Measurements from ENCODE around the gene ICE1. TPM values are rescaled to one million over a fixed set of nuclear protein-coding genes. Genes with fewer than 3 reads are reported as not detected.

Gene ICE1
- total and polyA plus RNA-seq, 10 donors: 4.9 to 42.7 (median 31.3) TPM

DNA sequence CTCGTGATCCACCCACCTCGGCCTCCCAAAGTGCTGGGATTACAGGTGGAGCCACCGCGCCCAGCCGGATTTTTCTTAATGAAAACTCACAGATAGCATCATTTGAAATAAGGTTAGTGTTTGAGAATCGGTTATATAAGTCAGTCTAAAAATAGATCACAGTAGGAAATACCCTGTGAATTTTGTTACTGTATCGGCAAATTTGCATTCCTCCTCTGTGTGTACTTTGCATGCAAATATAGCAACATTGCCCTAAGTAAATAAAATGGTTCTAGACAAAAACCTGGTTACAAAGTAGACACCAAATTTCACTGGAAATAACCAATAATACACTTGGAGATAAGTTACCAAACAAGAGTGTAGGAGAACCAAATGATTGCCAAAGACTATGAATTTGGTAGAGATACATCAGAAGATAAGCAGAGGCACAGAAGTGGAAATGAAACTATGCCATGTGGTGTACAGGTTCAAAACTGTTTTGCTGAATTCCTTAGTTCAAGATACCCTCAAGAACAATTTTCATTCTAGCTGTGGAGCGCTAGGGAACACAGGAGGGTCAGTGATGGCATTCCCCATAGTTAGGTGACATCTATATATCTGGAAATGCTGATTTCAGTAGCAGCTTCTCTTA is 58.1 kb downstream of the ICE1 start:
- Histone ChIP-seq H3K27me3 (replicated peaks in 1 of 7) (no peaks in the 10 kb centered on the region), H3K27ac (peak overlapping the region in 5 of 8 donors; percentile 29 to 56 (median 46)), H3K4me3 (no peak overlapping the region), H3K36me3 (peaks cover 0 to 63% (median 16%) of the 10 kb centered on the region in 6 donors), H3K9me3 (no peaks in the 10 kb centered on the region), H3K4me1 (peaks cover 0 to 11% (median 6%) of the 10 kb centered on the region in 6 donors)
- DNase-seq: no peak
- intact Hi-C loops (cut with DNase I; ENCODE audit: low total_unique reads): loop anchor here (10.0 kb wide), 1 partner anchor 1084 kb away; no protein-coding TSS in a partner anchor
- 81 to 91% (median 90%) methylated on average over 8 of the region's 8 CpGs for WGBS, 5 donors
- TF ChIP-seq POLR2A (IDR thresholded peaks at IDR 0.05) (no peak), POLR2AphosphoS5 (IDR thresholded peaks at IDR 0.05) (no peak)
- TF ChIP-seq, protein P1, sequence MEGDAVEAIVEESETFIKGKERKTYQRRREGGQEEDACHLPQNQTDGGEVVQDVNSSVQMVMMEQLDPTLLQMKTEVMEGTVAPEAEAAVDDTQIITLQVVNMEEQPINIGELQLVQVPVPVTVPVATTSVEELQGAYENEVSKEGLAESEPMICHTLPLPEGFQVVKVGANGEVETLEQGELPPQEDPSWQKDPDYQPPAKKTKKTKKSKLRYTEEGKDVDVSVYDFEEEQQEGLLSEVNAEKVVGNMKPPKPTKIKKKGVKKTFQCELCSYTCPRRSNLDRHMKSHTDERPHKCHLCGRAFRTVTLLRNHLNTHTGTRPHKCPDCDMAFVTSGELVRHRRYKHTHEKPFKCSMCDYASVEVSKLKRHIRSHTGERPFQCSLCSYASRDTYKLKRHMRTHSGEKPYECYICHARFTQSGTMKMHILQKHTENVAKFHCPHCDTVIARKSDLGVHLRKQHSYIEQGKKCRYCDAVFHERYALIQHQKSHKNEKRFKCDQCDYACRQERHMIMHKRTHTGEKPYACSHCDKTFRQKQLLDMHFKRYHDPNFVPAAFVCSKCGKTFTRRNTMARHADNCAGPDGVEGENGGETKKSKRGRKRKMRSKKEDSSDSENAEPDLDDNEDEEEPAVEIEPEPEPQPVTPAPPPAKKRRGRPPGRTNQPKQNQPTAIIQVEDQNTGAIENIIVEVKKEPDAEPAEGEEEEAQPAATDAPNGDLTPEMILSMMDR (IDR thresholded peaks at IDR 0.05 in 8 of 11, conservative IDR thresholded peaks at IDR 0.05 in 3 of 11): no peak

DNA sequence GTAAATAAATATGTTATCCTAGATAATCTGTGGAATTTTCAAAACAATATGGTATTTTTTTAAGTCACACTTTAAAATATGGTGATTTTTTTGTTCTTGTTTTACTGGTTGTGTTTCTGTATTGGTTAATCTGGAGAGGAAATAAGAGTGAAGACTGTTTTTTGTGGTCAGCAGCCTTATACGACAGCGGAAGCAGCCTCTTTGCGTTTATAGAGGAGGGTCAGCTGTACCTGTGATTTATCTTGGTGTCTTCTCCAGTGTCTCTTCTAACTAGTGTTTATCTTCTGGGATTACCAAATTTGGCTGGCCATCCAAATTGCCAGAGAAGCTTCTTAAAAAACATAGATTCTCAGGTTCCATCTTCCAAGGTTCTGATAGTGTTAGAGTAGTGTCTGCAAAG is 58.7 kb downstream of the ICE1 start:
- Histone ChIP-seq H3K9me3 (no peaks in the 10 kb centered on the region), H3K36me3 (peaks cover 0 to 63% (median 12%) of the 10 kb centered on the region in 6 donors), H3K27me3 (replicated peaks in 1 of 7) (no peaks in the 10 kb centered on the region), H3K4me3 (no peak overlapping the region), H3K27ac (peak overlapping the region in 5 of 8 donors; percentile 29 to 56 (median 46)), H3K4me1 (peaks cover 0 to 11% (median 6%) of the 10 kb centered on the region in 6 donors)
- intact Hi-C loops (cut with DNase I; ENCODE audit: low total_unique reads): loop anchor here (10.0 kb wide), 1 partner anchor 1084 kb away; no protein-coding TSS in a partner anchor
- no peak for DNase-seq
- 37 to 67% (median 46%) methylated on average over 3 of the region's 3 CpGs for WGBS, 5 donors
- TF ChIP-seq, protein P1 (IDR thresholded peaks at IDR 0.05 in 8 of 11, conservative IDR thresholded peaks at IDR 0.05 in 3 of 11): no peak
- TF ChIP-seq POLR2AphosphoS5 (IDR thresholded peaks at IDR 0.05) (no peak), POLR2A (IDR thresholded peaks at IDR 0.05) (no peak)

DNA sequence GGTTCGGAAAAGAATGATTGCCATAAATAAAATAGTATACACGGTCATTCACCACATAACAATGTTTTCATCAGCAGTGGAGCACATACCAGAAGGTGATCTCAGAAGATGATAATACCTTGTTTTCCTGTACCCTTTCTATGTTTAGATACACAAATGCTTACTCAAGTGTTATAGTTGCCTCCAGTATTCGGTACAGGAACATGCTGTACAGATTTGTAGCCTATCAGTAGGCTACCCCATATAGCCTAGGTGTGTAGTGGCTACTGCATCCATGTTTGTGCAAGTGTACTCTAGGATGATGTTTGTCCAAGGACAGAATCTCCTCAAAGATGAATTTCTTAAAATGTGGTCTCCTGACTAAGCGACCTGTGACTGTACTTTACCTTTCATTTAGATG is 59.2 kb downstream of the ICE1 start:
- DNase-seq: no peak
- Histone ChIP-seq H3K4me1 (peaks cover 0 to 11% (median 6%) of the 10 kb centered on the region in 6 donors), H3K9me3 (no peaks in the 10 kb centered on the region), H3K36me3 (peaks cover 0 to 63% (median 12%) of the 10 kb centered on the region in 6 donors), H3K27me3 (replicated peaks in 1 of 7) (no peaks in the 10 kb centered on the region), H3K27ac (peak overlapping the region in 4 of 8 donors; percentile 41 to 56 (median 48)), H3K4me3 (no peak overlapping the region)
- 81 to 97% (median 92%) methylated on average over 4 of the region's 4 CpGs for WGBS, 5 donors
- intact Hi-C loops (cut with DNase I; ENCODE audit: low total_unique reads): loop anchor here (10.0 kb wide), 1 partner anchor 1083 kb away; no protein-coding TSS in a partner anchor
- TF ChIP-seq, protein P1 (IDR thresholded peaks at IDR 0.05 in 8 of 11, conservative IDR thresholded peaks at IDR 0.05 in 3 of 11): no peak
- TF ChIP-seq POLR2A (IDR thresholded peaks at IDR 0.05) (no peak), POLR2AphosphoS5 (IDR thresholded peaks at IDR 0.05) (no peak)

DNA sequence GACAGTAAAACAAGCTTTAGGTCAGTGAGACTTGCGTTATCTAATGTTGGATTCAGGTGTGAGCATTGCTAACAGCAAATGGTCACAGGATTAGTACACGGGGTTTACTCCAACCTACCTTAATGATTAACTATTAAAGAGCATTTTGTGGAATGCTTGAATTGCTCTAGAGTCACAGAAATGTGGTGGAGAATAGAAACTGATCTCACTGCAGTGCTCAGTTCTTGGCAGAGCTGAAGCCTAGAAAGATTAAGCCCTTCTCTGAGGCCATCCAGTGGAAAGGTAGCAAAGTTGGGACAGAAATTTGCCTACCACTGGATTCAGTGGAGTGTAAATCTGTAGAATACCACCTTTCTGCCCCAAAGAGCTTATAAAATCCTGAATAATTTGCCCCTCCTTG is 60.9 kb downstream of the ICE1 start:
- WGBS, 5 donors: 96 to 100% (median 97%) methylated on average over 2 of the region's 2 CpGs
- intact Hi-C loops (cut with DNase I; ENCODE audit: low total_unique reads): loop anchor here (10.0 kb wide), 1 partner anchor 1081 kb away; no protein-coding TSS in a partner anchor
- H3K36me3 ChIP-seq: peaks cover 0 to 63% (median 9%) of the 10 kb centered on the region in 6 donors
- no peak overlapping the region for H3K27ac ChIP-seq
- no peak for DNase-seq
- H3K4me1 ChIP-seq: peaks cover 0 to 11% (median 6%) of the 10 kb centered on the region in 6 donors
- H3K9me3 ChIP-seq: no peaks in the 10 kb centered on the region
- H3K4me3 ChIP-seq: no peak overlapping the region
- H3K27me3 ChIP-seq (replicated peaks in 1 of 7): no peaks in the 10 kb centered on the region
- TF ChIP-seq, protein P1 (IDR thresholded peaks at IDR 0.05 in 8 of 11, conservative IDR thresholded peaks at IDR 0.05 in 3 of 11): no peak
- TF ChIP-seq POLR2A (IDR thresholded peaks at IDR 0.05) (no peak), POLR2AphosphoS5 (IDR thresholded peaks at IDR 0.05) (no peak)

Data from spleen (tissue), 11 donors.